COLO668 (cell line): ENCODE results near the gene MOB3B.
"Not testable (repeated sequence)": the region's sequence is repeated elsewhere in the genome, so short reads cannot be mapped to it uniquely, and the experiment has no call there.

Source experiments
- DNase-seq: peaks from one replicate; lab custom pipeline; 2025; ENCODE audit not compliant: unreplicated experiment; lab: John Stamatoyannopoulos, UW

The MOB3B gene

GRCh38 chr9:27519466-27520465, 9.8 kb downstream of the MOB3B start:
- no peak for DNase-seq

- DNase-seq, result no peak
Measured at GRCh38 chr9:27518809-27519208, 10.8 kb downstream of the MOB3B start.

GRCh38 chr9:27518006-27518405, 11.6 kb downstream of the MOB3B start:
- no peak for DNase-seq

- DNase-seq, result no peak
Measured at GRCh38 chr9:27514551-27514950, 15.1 kb downstream of the MOB3B start.

GRCh38 chr9:27511771-27512170, 17.8 kb downstream of the MOB3B start:
- DNase-seq, result no peak

GRCh38 chr9:27510780-27511179, 18.8 kb downstream of the MOB3B start:
- DNase-seq, result no peak

GRCh38 chr9:27506981-27507380, 22.6 kb downstream of the MOB3B start:
- no peak for DNase-seq

- DNase-seq, result no peak
Measured at GRCh38 chr9:27505744-27506161, 23.9 kb downstream of the MOB3B start.

- no peak for DNase-seq
Measured at GRCh38 chr9:27504259-27504658, 25.4 kb downstream of the MOB3B start.

- DNase-seq, result no peak
Measured at GRCh38 chr9:27503623-27504022, 26.0 kb downstream of the MOB3B start.

- not testable (repeated sequence) for DNase-seq
Measured at GRCh38 chr9:27500902-27501301, 28.7 kb downstream of the MOB3B start.

- no peak for DNase-seq
Measured at GRCh38 chr9:27499451-27499850, 30.2 kb downstream of the MOB3B start.

GRCh38 chr9:27497883-27498417, 31.7 kb downstream of the MOB3B start:
- DNase-seq, result no peak

GRCh38 chr9:27496135-27496504, 33.5 kb downstream of the MOB3B start:
- no peak for DNase-seq

GRCh38 chr9:27495480-27496134, 34.0 kb downstream of the MOB3B start:
- no peak for DNase-seq

GRCh38 chr9:27491154-27491553, 38.5 kb downstream of the MOB3B start:
- DNase-seq, result no peak

- no peak for DNase-seq
Measured at GRCh38 chr9:27489087-27489876, 40.3 kb downstream of the MOB3B start.

- DNase-seq, result no peak
Measured at GRCh38 chr9:27487927-27488326, 41.7 kb downstream of the MOB3B start.

GRCh38 chr9:27487128-27487640, 42.4 kb downstream of the MOB3B start:
- DNase-seq, result no peak

GRCh38 chr9:27485158-27485557, 44.5 kb downstream of the MOB3B start:
- no peak for DNase-seq

- DNase-seq, result no peak
Measured at GRCh38 chr9:27483576-27483975, 46.0 kb downstream of the MOB3B start.
